Choroid plexus epithelial cell (primary cell): ENCODE results near the gene G0S2.
A peak's percentile ranks its signal among the peaks of the same experiment; 100 is the strongest.

Experiments
- DNase-seq: peaks from one replicate; pipeline ENCODE4 v3.0.0-alpha.2; 2010; ENCODE audit warnings: low read depth
- H3K4me3 ChIP-seq: 2 replicates; pipeline ENCODE4 v1.5.1; 2011; ENCODE audit warnings: low read depth, mild to moderate bottlenecking, control low read depth, low read length, moderate library complexity
- CTCF ChIP-seq: conservative IDR thresholded peaks from 2 replicates; pipeline ENCODE4 v1.5.1; 2011; ENCODE audit warnings: low read depth, mild to moderate bottlenecking, control low read depth, inconsistent platforms, low read length, moderate library complexity

Gene G0S2

GRCh38 chr1:209705033-209705598, 29.9 kb downstream of the G0S2 start:
- TF ChIP-seq CTCF, result no peak
- no peak overlapping the region for H3K4me3 ChIP-seq
- DNase-seq, result no peak

GRCh38 chr1:209706622-209707021, 31.4 kb downstream of the G0S2 start:
- H3K4me3 ChIP-seq, result no peak overlapping the region
- TF ChIP-seq CTCF, result no peak
- DNase-seq, result no peak

- DNase-seq, result peak; percentile 15
- no peak overlapping the region for H3K4me3 ChIP-seq
- TF ChIP-seq CTCF, result no peak
These were observed 32.1 kb downstream of the G0S2 start for GRCh38 chr1:209707308-209707707.

- DNase-seq, result no peak
- TF ChIP-seq CTCF, result no peak
- H3K4me3 ChIP-seq, result no peak overlapping the region
These were observed 33.1 kb downstream of the G0S2 start for GRCh38 chr1:209708297-209708696.

- peak; percentile 18 for DNase-seq
- H3K4me3 ChIP-seq, result no peak overlapping the region
- no peak for TF ChIP-seq CTCF
These were observed 34.9 kb downstream of the G0S2 start for GRCh38 chr1:209710093-209710492.

- no peak for TF ChIP-seq CTCF
- H3K4me3 ChIP-seq, result no peak overlapping the region
- no peak for DNase-seq
These were observed 35.6 kb downstream of the G0S2 start for GRCh38 chr1:209710847-209711246.

GRCh38 chr1:209714338-209714737, 39.1 kb downstream of the G0S2 start:
- no peak for TF ChIP-seq CTCF
- H3K4me3 ChIP-seq, result no peak overlapping the region
- no peak for DNase-seq
